H9 (cell line): ENCODE measurements around the gene IP6K3. TPM values are rescaled to one million over a fixed set of nuclear protein-coding genes. Genes with fewer than 3 reads are reported as not detected.

Source experiments
- DNase-seq: peaks from one replicate; pipeline ENCODE4 v3.0.0-alpha.2; 2017
- H2AFZ ChIP-seq: one replicate; pipeline ENCODE4 v1.6.1; 2013; ENCODE audit warnings: mild to moderate bottlenecking, low read length, control low read depth, moderate library complexity
- H2AK5ac ChIP-seq: 2 replicates; pipeline ENCODE4 v1.6.1; 2013; ENCODE audit warnings: low read length, control low read depth, mixed read lengths; ENCODE audit not compliant: insufficient read length
- H2BK120ac ChIP-seq: one replicate; pipeline ENCODE4 v1.6.1; 2013; ENCODE audit warnings: low read depth, mild to moderate bottlenecking, low read length, control low read depth, inconsistent platforms; ENCODE audit not compliant: poor library complexity, severe bottlenecking
- H2BK12ac ChIP-seq: 2 replicates; pipeline ENCODE4 v1.6.1; 2013; ENCODE audit warnings: low read length, control low read depth, mixed read lengths, low read depth; ENCODE audit not compliant: insufficient read length
- H2BK15ac ChIP-seq: 2 replicates; pipeline ENCODE4 v1.6.1; 2013; ENCODE audit warnings: low read depth, low read length, control low read depth
- H2BK20ac ChIP-seq: one replicate; pipeline ENCODE4 v1.6.1; 2013; ENCODE audit warnings: low read depth, mild to moderate bottlenecking, low read length, control low read depth, inconsistent platforms; ENCODE audit not compliant: poor library complexity, severe bottlenecking
- H2BK5ac ChIP-seq: 2 replicates; pipeline ENCODE4 v1.6.1; 2013; ENCODE audit warnings: low read length, control low read depth, mixed read lengths; ENCODE audit not compliant: insufficient read length
- H3K14ac ChIP-seq: 2 replicates; pipeline ENCODE4 v1.6.1; 2013; ENCODE audit warnings: low read length, control low read depth; ENCODE audit not compliant: insufficient read depth
- H3K18ac ChIP-seq: 2 replicates; pipeline ENCODE4 v1.6.1; 2013; ENCODE audit warnings: low read depth, mild to moderate bottlenecking, mixed read lengths, low read length, control low read depth; ENCODE audit not compliant: insufficient read length
- H3K23ac ChIP-seq: 2 replicates; pipeline ENCODE4 v1.6.1; 2013; ENCODE audit warnings: low read length, control low read depth, mixed read lengths, low read depth; ENCODE audit not compliant: insufficient read length
- H3K23me2 ChIP-seq: 2 replicates; pipeline ENCODE4 v1.6.1; 2013; ENCODE audit warnings: low read depth, mild to moderate bottlenecking, mixed read lengths, low read length, control low read depth; ENCODE audit not compliant: insufficient read length, poor library complexity, severe bottlenecking
- H3K27ac ChIP-seq: 2 replicates; pipeline ENCODE4 v1.5.1; 2013; ENCODE audit warnings: low read length, control low read depth, mixed read lengths, low read depth; ENCODE audit not compliant: insufficient read length
- H3K27me3 ChIP-seq: 2 replicates; pipeline ENCODE4 v1.6.1; 2013; ENCODE audit warnings: low read length, control low read depth, inconsistent platforms; ENCODE audit not compliant: insufficient read depth
- H3K4ac ChIP-seq: 2 replicates; pipeline ENCODE4 v1.6.1; 2013; ENCODE audit warnings: low read depth, mild to moderate bottlenecking, control low read depth, inconsistent platforms, low read length, moderate library complexity
- H3K4me1 ChIP-seq: 2 replicates; pipeline ENCODE4 v1.6.1; 2013; ENCODE audit warnings: low read length, control low read depth, inconsistent platforms; ENCODE audit not compliant: insufficient read depth
- H3K4me2 ChIP-seq: 2 replicates; pipeline ENCODE4 v1.6.1; 2013; ENCODE audit warnings: low read length, control low read depth, mixed read lengths; ENCODE audit not compliant: insufficient read length, insufficient read depth
- H3K56ac ChIP-seq: 2 replicates; pipeline ENCODE4 v1.6.1; 2013; ENCODE audit warnings: low read depth, mild to moderate bottlenecking, mixed read lengths, low read length, control low read depth; ENCODE audit not compliant: insufficient read length
- H3K79me1 ChIP-seq: 2 replicates; pipeline ENCODE4 v1.6.1; 2013; ENCODE audit warnings: low read depth, mild to moderate bottlenecking, moderate library complexity, low read length, control low read depth, inconsistent platforms; ENCODE audit not compliant: insufficient read depth, poor library complexity, severe bottlenecking
- H3K79me2 ChIP-seq: 2 replicates; pipeline ENCODE4 v1.6.1; 2013; ENCODE audit warnings: low read length, control low read depth, inconsistent platforms; ENCODE audit not compliant: insufficient read depth
- H3K9ac ChIP-seq: 2 replicates; pipeline ENCODE4 v1.6.1; 2013; ENCODE audit warnings: low read length, control low read depth, mixed read lengths; ENCODE audit not compliant: insufficient read length; ENCODE audit errors: extremely low read depth
- H3K9me3 ChIP-seq: one replicate; pipeline ENCODE4 v1.6.1; 2013; ENCODE audit warnings: low read depth, low read length, inconsistent platforms; ENCODE audit not compliant: control insufficient read depth
- H3T11ph ChIP-seq: one replicate; pipeline ENCODE4 v1.6.1; 2013; ENCODE audit warnings: mild to moderate bottlenecking, low read length, control low read depth, inconsistent platforms
- H4K20me1 ChIP-seq: one replicate; pipeline ENCODE4 v1.6.1; 2013; ENCODE audit not compliant: control insufficient read depth, insufficient read length, insufficient read depth
- H4K5ac ChIP-seq: 2 replicates; pipeline ENCODE4 v1.6.1; 2013; ENCODE audit warnings: low read depth, mild to moderate bottlenecking, mixed read lengths, low read length, control low read depth; ENCODE audit not compliant: insufficient read length
- H4K8ac ChIP-seq: replicated peaks from 2 replicates; pipeline ENCODE4 v1.6.1; 2013; ENCODE audit warnings: low read length, control low read depth, mixed read lengths, low read depth; ENCODE audit not compliant: insufficient read length
- H4K91ac ChIP-seq: 2 replicates; pipeline ENCODE4 v1.6.1; 2013; ENCODE audit warnings: low read depth, mild to moderate bottlenecking, moderate library complexity, mixed read lengths, low read length, control low read depth; ENCODE audit not compliant: insufficient read length
- H3K27ac Mint-ChIP-seq, 3 experiments: 2 replicates in 2 of 3; 3 replicates in 1 of 3; pipeline ENCODE4 v1.8.0; 2020 to 2021; ENCODE audit warnings: mixed read lengths in 3 of 3, mild to moderate bottlenecking in 1 of 3, moderate library complexity in 1 of 3
- H3K27me3 Mint-ChIP-seq: 2 replicates; pipeline ENCODE4 v1.8.0; 2021; ENCODE audit warnings: low read depth, mild to moderate bottlenecking, moderate library complexity, mixed read lengths
- H3K36me3 Mint-ChIP-seq, 3 experiments: 2 replicates in 2 of 3; 3 replicates in 1 of 3; pipeline ENCODE4 v1.8.0; 2020 to 2021; ENCODE audit warnings: low read depth in 3 of 3, mixed read lengths in 3 of 3; ENCODE audit not compliant: insufficient read depth in 1 of 3
- H3K4me1 Mint-ChIP-seq, 2 experiments: 2 replicates each; pipeline ENCODE4 v1.8.0; 2020; ENCODE audit warnings: mixed read lengths in 2 of 2
- H3K4me3 Mint-ChIP-seq, 2 experiments: 2 replicates in 1 of 2; 3 replicates in 1 of 2; pipeline ENCODE4 v1.8.0; 2020 to 2021; ENCODE audit warnings: mild to moderate bottlenecking in 2 of 2, mixed read lengths in 2 of 2, moderate library complexity in 1 of 2
- H3K9me3 Mint-ChIP-seq, 2 experiments: 2 replicates in 1 of 2; 3 replicates in 1 of 2; pipeline ENCODE4 v1.8.0; 2020; ENCODE audit warnings: mild to moderate bottlenecking in 2 of 2, mixed read lengths in 2 of 2, moderate library complexity in 1 of 2
- CTCF ChIP-seq: fragments of 200-600 bp; sonication (generic); conservative IDR thresholded peaks from 3 replicates; pipeline ENCODE4 v1.8.0; 2021; ENCODE audit warnings: antibody characterized with exemption, mild to moderate bottlenecking
- WGBS: extraction: QIAGEN DNeasy Blood & Tissue Kit; methylation state at CpG from one replicate; pipeline ENCODE4 v1.1.7; 2013; ENCODE audit warnings: missing lambda C conversion rate, low lambda C conversion rate, mixed read lengths; ENCODE audit not compliant: insufficient read length; ENCODE audit errors: extremely low coverage; 5-methylcytosine and 5-hydroxymethylcytosine counted together
- total RNA-seq: library from RNA; stranded (reverse); gene quantifications from 2 replicates; pipeline ENCODE4 v1.2.1, GENCODE V29; 2021

The IP6K3 gene
- total RNA-seq, 1 experiment from 2014 or later = 0.46 TPM

- H3K27me3 ChIP-seq = no peaks in the 10 kb centered on the region
- H3K27ac ChIP-seq = no peak overlapping the region
- no peaks in the 10 kb centered on the region for H3K9me3 ChIP-seq
- H2BK20ac ChIP-seq = no peak overlapping the region
- no peak overlapping the region for H3K23ac ChIP-seq
- no peak overlapping the region for H3K4me2 ChIP-seq
- no peak overlapping the region for H4K5ac ChIP-seq
- WGBS = no CpG with 5 or more reads among the region's 4 CpGs
- no peak overlapping the region for H4K91ac ChIP-seq
- H2BK120ac ChIP-seq = no peak overlapping the region
- H3T11ph ChIP-seq = no peak overlapping the region
- peaks cover 0 to 3% of the 10 kb centered on the region in 2 experiments; a peak in 2 of 5 replicates for H3K9me3 Mint-ChIP-seq
- no peak overlapping the region for H3K18ac ChIP-seq
- H3K4me1 ChIP-seq = peaks cover 2% of the 10 kb centered on the region; the same call in 1 of the 2 replicates
- peaks cover 9% of the 10 kb centered on the region for H3K27me3 Mint-ChIP-seq
- no peaks in the 10 kb centered on the region for H3K79me1 ChIP-seq
- no peak overlapping the region for H2AK5ac ChIP-seq
- no peak for DNase-seq
- no peak overlapping the region for H3K4ac ChIP-seq
- no peak for TF ChIP-seq CTCF
- H3K36me3 Mint-ChIP-seq = no peaks in the 10 kb centered on the region
- no peak overlapping the region for H3K56ac ChIP-seq
- H4K20me1 ChIP-seq = no peaks in the 10 kb centered on the region
- H2BK5ac ChIP-seq = no peak overlapping the region
- H3K14ac ChIP-seq = no peak overlapping the region
- H2AFZ ChIP-seq = no peak overlapping the region
- H4K8ac ChIP-seq = no peak overlapping the region
- no peaks in the 10 kb centered on the region for H3K79me2 ChIP-seq
- no peak overlapping the region for H3K9ac ChIP-seq
- H3K27ac Mint-ChIP-seq = no peak overlapping the region
- H3K23me2 ChIP-seq = no peaks in the 10 kb centered on the region
- H2BK12ac ChIP-seq = no peak overlapping the region
- no peak overlapping the region for H2BK15ac ChIP-seq
- H3K4me3 Mint-ChIP-seq = no peak overlapping the region
- peaks cover 7 to 16% of the 10 kb centered on the region in 2 experiments for H3K4me1 Mint-ChIP-seq
These were observed 16.0 kb upstream of the IP6K3 start for GRCh38 chr6:33762713-33763112.
